ENCODE data around the gene NOL4L. TPM values are rescaled to one million over a fixed set of nuclear protein-coding genes. Genes with fewer than 3 reads are reported as not detected.

NOL4L gene
- total RNA-seq, 1 experiment from 2014 or later: 31.7 TPM

GRCh38 chr20:32400476-32400875, 184.7 kb downstream of the NOL4L start:
- H2BK120ac ChIP-seq (ENCODE audit: low read depth, low read length, poor library complexity, severe bottlenecking): no peak overlapping the region
- H3K4me2 ChIP-seq (ENCODE audit: insufficient read depth, insufficient read length, low read length): no peak overlapping the region
- Mint-ChIP-seq H3K4me3 (no peak overlapping the region), H3K9me3 (no peaks in the 10 kb centered on the region), H3K27ac (no peak overlapping the region), H3K4me1 (no peaks in the 10 kb centered on the region), H3K36me3 (ENCODE audit: insufficient read depth in 1 of 3, low read depth in 3 of 3) (no peaks in the 10 kb centered on the region), H3K27me3 (ENCODE audit: low read depth) (no peaks in the 10 kb centered on the region)
- no peak overlapping the region for H4K5ac ChIP-seq (ENCODE audit: insufficient read length, low read depth, low read length)
- H3K23ac ChIP-seq (ENCODE audit: insufficient read length, low read depth, low read length): no peak overlapping the region
- H2BK20ac ChIP-seq (ENCODE audit: low read depth, low read length, poor library complexity, severe bottlenecking): no peak overlapping the region
- H3K79me2 ChIP-seq (ENCODE audit: insufficient read depth, low read length): no peaks in the 10 kb centered on the region
- H2BK15ac ChIP-seq (ENCODE audit: low read depth, low read length): no peak overlapping the region
- H3K56ac ChIP-seq (ENCODE audit: insufficient read length, low read depth, low read length): no peak overlapping the region
- no peak overlapping the region for H2AK5ac ChIP-seq (ENCODE audit: insufficient read length, low read length)
- no peak overlapping the region for H3K18ac ChIP-seq (ENCODE audit: insufficient read length, low read depth, low read length)
- H3K79me1 ChIP-seq (ENCODE audit: insufficient read depth, low read depth, low read length, poor library complexity, severe bottlenecking): no peaks in the 10 kb centered on the region
- no peaks in the 10 kb centered on the region for H3K27me3 ChIP-seq (ENCODE audit: insufficient read depth, low read length)
- H3K9ac ChIP-seq (ENCODE audit: extremely low read depth, insufficient read length, low read length): no peak overlapping the region
- no peak overlapping the region for H3T11ph ChIP-seq (ENCODE audit: low read length)
- H2AFZ ChIP-seq (ENCODE audit: low read length): no peak overlapping the region
- no peaks in the 10 kb centered on the region for H4K20me1 ChIP-seq (ENCODE audit: control insufficient read depth, insufficient read depth, insufficient read length)
- no peak overlapping the region for H2BK12ac ChIP-seq (ENCODE audit: insufficient read length, low read depth, low read length)
- H3K23me2 ChIP-seq (ENCODE audit: insufficient read length, low read depth, low read length, poor library complexity, severe bottlenecking): no peaks in the 10 kb centered on the region
- H2BK5ac ChIP-seq (ENCODE audit: insufficient read length, low read length): no peak overlapping the region
- no peaks in the 10 kb centered on the region for H3K4me1 ChIP-seq (ENCODE audit: insufficient read depth, low read length)
- no peak for DNase-seq
- no peak overlapping the region for H3K4ac ChIP-seq (ENCODE audit: low read depth, low read length)
- no peak overlapping the region for H3K14ac ChIP-seq (ENCODE audit: insufficient read depth, low read length)
- H4K8ac ChIP-seq (replicated peaks; ENCODE audit: insufficient read length, low read depth, low read length): no peak overlapping the region
- no peaks in the 10 kb centered on the region for H3K9me3 ChIP-seq (ENCODE audit: control insufficient read depth, low read depth, low read length)
- H3K27ac ChIP-seq (ENCODE audit: insufficient read length, low read depth, low read length): no peak overlapping the region
- no CpG with 5 or more reads among the region's 1 CpG for WGBS (ENCODE audit: extremely low coverage, insufficient read length, low lambda C conversion rate)
- no peak for TF ChIP-seq CTCF (conservative IDR thresholded peaks at IDR 0.05)
- H4K91ac ChIP-seq (ENCODE audit: insufficient read length, low read depth, low read length): no peak overlapping the region
